ENCODE measurements around the gene SPTBN1. TPM values are rescaled to one million over a fixed set of nuclear protein-coding genes. Genes with fewer than 3 reads are reported as not detected.

Gene SPTBN1
- polyA plus RNA-seq, 2 of the 4 experiments (the other 2 are of a cell fraction): 105 to 126 TPM

DNA sequence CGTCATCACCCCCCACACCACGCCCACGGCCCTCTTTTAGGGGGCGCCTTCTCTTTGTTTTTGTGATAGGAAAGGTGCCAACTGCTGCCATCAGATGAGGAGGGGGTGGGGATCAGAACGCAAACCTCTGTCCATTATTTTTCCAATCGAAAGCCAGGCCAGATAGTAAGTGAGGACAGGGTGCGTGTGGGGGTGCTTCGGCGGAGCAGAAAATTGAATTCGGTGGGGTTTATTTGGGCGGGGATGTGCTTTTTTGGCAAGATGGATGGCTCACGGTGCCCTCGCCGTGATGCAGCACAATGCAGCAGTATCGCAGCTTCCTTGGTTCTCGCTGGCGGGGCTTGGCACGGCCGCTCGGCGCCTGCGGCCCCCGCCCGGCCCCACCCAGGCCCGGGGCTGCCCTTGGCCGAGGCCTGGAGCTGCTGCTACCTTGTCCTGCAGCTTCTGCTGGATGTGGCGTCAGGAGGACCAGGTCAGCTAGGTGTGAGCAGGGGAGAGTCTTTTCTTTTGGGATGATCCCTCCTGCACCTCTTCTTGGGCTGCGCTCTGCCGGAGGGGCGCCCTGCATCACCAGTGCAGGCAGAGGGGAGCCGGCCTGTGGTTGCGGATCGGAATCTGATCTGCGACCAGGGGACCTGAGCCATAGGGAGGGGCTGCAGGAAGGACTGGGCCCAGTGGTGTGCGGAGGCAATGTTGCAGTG, 1.3 kb downstream of the SPTBN1 start:
- FAIRE-seq (no peak), ATAC-seq (peak; percentile 35 to 47; a peak in 5 of 6 replicates), DNase-seq (ENCODE audit: low read depth in 1 of 2, low spot score in 1 of 2) (peak; percentile 39)
- peaks cover 38% of the 10 kb centered on the region for H3K4me1 ChIP-seq
- H3K4me3 ChIP-seq: peak overlapping the region; percentile 90
- ChIA-PET POLR2A (interaction anchor here (0.6 to 1.6 kb wide), 3 partner anchors 14 to 101 kb away, joined by 3 to 9 read pairs (median 6); no protein-coding TSS in a partner anchor), CTCF (interaction anchor here (0.9 to 1.8 kb wide), 2 partner anchors 24 to 248 kb away, joined by 3 to 4 read pairs; no protein-coding TSS in a partner anchor)
- no peaks in the 10 kb centered on the region for H3K9me3 ChIP-seq
- 0 out of 5 replicates have a peak, but pooled peaks of 1 of the 2 experiments have one; percentile 3 for TF ChIP-seq RAD21 (conservative IDR thresholded peaks at IDR 0.05 in 1 of 2, IDR thresholded peaks at IDR 0.05 in 1 of 2)
- no peak for TF ChIP-seq USF2 (IDR thresholded peaks at IDR 0.05)
- TF ChIP-seq HOXB5 (CRISPR knock-in tag; IDR thresholded peaks at IDR 0.05): no peak
- 0 out of 5 replicates have a peak, but pooled peaks of 1 of the 2 experiments have one; percentile 7 for TF ChIP-seq JUN (IDR thresholded peaks at IDR 0.05)
- TF ChIP-seq GATA3 (IDR thresholded peaks at IDR 0.05; ENCODE audit: borderline replicate concordance): 0 out of 2 replicates have a peak, but pooled peaks have one; percentile 6
- TF ChIP-seq, protein P1, sequence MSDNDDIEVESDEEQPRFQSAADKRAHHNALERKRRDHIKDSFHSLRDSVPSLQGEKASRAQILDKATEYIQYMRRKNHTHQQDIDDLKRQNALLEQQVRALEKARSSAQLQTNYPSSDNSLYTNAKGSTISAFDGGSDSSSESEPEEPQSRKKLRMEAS (IDR thresholded peaks at IDR 0.05): 0 out of 2 replicates have a peak, but pooled peaks have one; percentile 11
- WGBS (ENCODE audit: missing lambda C conversion rate): 2% methylated on average over 25 of the region's 35 CpGs
- peak overlapping the region; percentile 89 to 96 for H3K27ac ChIP-seq
- H3K4me2 ChIP-seq: peak overlapping the region; percentile 87

DNA sequence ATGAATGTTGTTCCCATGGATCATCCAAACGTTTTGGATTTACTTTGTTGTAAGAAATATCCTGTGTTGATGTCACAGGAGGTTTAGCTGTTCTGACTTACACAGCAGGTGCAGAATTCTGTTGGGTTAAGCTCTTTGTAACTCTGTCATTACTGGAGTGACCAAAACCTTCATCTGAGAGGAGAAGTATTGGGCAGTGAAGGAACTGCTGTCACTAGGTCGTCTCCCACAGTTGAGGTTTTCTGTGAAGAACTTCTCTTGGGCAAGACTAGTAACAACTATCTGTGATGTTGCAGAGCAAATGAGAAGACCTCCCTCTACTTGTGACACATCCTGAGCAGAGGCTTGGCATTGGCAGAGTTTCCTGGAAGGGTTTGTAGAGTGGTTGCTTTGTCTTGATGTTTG, 2.9 kb downstream of the SPTBN1 start:
- POLR2A ChIA-PET: no interaction called here
- TF ChIP-seq HOXA7 (CRISPR knock-in tag; IDR thresholded peaks at IDR 0.05) (no peak), EHF (CRISPR knock-in tag; IDR thresholded peaks at IDR 0.05) (no peak), RAD21 (conservative IDR thresholded peaks at IDR 0.05 in 1 of 2, IDR thresholded peaks at IDR 0.05 in 1 of 2) (no peak), ZSCAN20 (CRISPR knock-in tag; IDR thresholded peaks at IDR 0.05) (no peak), USF2 (IDR thresholded peaks at IDR 0.05) (no peak), MAZ (IDR thresholded peaks at IDR 0.05; ENCODE audit: borderline replicate concordance, low read depth, low read length) (no peak), HDAC2 (IDR thresholded peaks at IDR 0.05) (no peak), CHD4 (IDR thresholded peaks at IDR 0.05; ENCODE audit: borderline replicate concordance) (no peak), HMGXB4 (CRISPR knock-in tag; IDR thresholded peaks at IDR 0.05; ENCODE audit: borderline replicate concordance) (no peak), FOXS1 (CRISPR knock-in tag; IDR thresholded peaks at IDR 0.05) (no peak)
- TF ChIP-seq, protein P2, sequence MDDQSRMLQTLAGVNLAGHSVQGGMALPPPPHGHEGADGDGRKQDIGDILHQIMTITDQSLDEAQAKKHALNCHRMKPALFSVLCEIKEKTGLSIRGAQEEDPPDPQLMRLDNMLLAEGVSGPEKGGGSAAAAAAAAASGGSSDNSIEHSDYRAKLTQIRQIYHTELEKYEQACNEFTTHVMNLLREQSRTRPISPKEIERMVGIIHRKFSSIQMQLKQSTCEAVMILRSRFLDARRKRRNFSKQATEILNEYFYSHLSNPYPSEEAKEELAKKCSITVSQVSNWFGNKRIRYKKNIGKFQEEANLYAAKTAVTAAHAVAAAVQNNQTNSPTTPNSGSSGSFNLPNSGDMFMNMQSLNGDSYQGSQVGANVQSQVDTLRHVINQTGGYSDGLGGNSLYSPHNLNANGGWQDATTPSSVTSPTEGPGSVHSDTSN (IDR thresholded peaks at IDR 0.05): no peak
- no peaks in the 10 kb centered on the region for H3K9me3 ChIP-seq
- H3K4me3 ChIP-seq: no peak overlapping the region
- CTCF ChIA-PET: interaction anchor here (0.7 to 1.7 kb wide), 3 partner anchors 10 to 246 kb away, joined by 3 to 5 read pairs (median 4); no protein-coding TSS in a partner anchor
- no peak for FAIRE-seq
- no peak overlapping the region for H3K27ac ChIP-seq
- DNase-seq (ENCODE audit: low read depth in 1 of 2, low spot score in 1 of 2): peak in 1 of 2 experiments; percentile 32
- peak overlapping the region; percentile 87 for H3K4me2 ChIP-seq
- WGBS (ENCODE audit: missing lambda C conversion rate): 29% methylated on average over 2 of the region's 2 CpGs
- no peak for ATAC-seq
- H3K4me1 ChIP-seq: peaks cover 35% of the 10 kb centered on the region

GRCh38 chr2:54461261-54461660, 5.1 kb downstream of the SPTBN1 start:
- H3K9me3 ChIP-seq: no peaks in the 10 kb centered on the region
- TF ChIP-seq SMC3 (IDR thresholded peaks at IDR 0.05) (no peak), RAD21 (conservative IDR thresholded peaks at IDR 0.05 in 1 of 2, IDR thresholded peaks at IDR 0.05 in 1 of 2) (no peak), ZSCAN20 (CRISPR knock-in tag; IDR thresholded peaks at IDR 0.05) (no peak), ELK1 (IDR thresholded peaks at IDR 0.05; ENCODE audit: low read depth, low read length) (no peak), NFE2L2 (conservative IDR thresholded peaks at IDR 0.05; ENCODE audit: low read length) (no peak), EHMT2 (IDR thresholded peaks at IDR 0.05; ENCODE audit: low read depth) (no peak), GATA3 (IDR thresholded peaks at IDR 0.05; ENCODE audit: borderline replicate concordance) (no peak), BCL3 (IDR thresholded peaks at IDR 0.05) (no peak), SREBF2 (IDR thresholded peaks at IDR 0.05) (no peak), CEBPB (IDR thresholded peaks at IDR 0.05) (no peak), HOXB5 (CRISPR knock-in tag; IDR thresholded peaks at IDR 0.05) (no peak)
- TF ChIP-seq, protein P1 (IDR thresholded peaks at IDR 0.05): no peak
- CTCF ChIA-PET: interaction anchor here (0.8 kb wide), 1 partner anchor 203 kb away, joined by 3 read pairs; no protein-coding TSS in a partner anchor
- ATAC-seq: no peak
- no peak for DNase-seq (ENCODE audit: low read depth in 1 of 2, low spot score in 1 of 2)
- H3K4me2 ChIP-seq: no peak overlapping the region
- FAIRE-seq: no peak
- H3K27ac ChIP-seq: no peak overlapping the region
- POLR2A ChIA-PET: no interaction called here
- peaks cover 21% of the 10 kb centered on the region; the same call in 2 of the 3 replicates for H3K4me1 ChIP-seq
- H3K4me3 ChIP-seq: no peak overlapping the region
- 77% methylated on average over 4 of the region's 4 CpGs for WGBS (ENCODE audit: missing lambda C conversion rate)
